ENCODE data around the gene DNM1.

Gene DNM1

GRCh38 chr9:128304136-128304970 lies 101.2 kb downstream of the DNM1 start:
- no peak for DNase-seq (ENCODE audit: low read depth in 3 of 3, low spot score in 1 of 3)

Measured in stimulated activated CD4-positive, alpha-beta T cell treated with anti-CD3 and anti-CD28 coated beads, TNF-alpha, amount 100 ng/mL, for 1 hour (primary cell).